SU-DHL-6 (cell line): ENCODE measurements around the gene FOXK1.

Experiments used
- EZH2phosphoT487 ChIP-seq: fragments of 200-600 bp; sonication (generic), shearing (Covaris generic); conservative IDR thresholded peaks from 2 replicates; pipeline ENCODE4 v1.6.1; 2018; ENCODE audit warnings: mild to moderate bottlenecking, antibody characterized with exemption, low read length, moderate library complexity, mixed read lengths
- TF ChIP-seq, protein P1 (sequence below): fragments of 200-600 bp; sonication (generic); IDR thresholded peaks from one replicate; pipeline ENCODE4 v1.5.1; 2017; ENCODE audit warnings: antibody characterized with exemption, mild to moderate bottlenecking, low read length, moderate library complexity; ENCODE audit not compliant: insufficient read depth, poor library complexity, severe bottlenecking

DNA sequence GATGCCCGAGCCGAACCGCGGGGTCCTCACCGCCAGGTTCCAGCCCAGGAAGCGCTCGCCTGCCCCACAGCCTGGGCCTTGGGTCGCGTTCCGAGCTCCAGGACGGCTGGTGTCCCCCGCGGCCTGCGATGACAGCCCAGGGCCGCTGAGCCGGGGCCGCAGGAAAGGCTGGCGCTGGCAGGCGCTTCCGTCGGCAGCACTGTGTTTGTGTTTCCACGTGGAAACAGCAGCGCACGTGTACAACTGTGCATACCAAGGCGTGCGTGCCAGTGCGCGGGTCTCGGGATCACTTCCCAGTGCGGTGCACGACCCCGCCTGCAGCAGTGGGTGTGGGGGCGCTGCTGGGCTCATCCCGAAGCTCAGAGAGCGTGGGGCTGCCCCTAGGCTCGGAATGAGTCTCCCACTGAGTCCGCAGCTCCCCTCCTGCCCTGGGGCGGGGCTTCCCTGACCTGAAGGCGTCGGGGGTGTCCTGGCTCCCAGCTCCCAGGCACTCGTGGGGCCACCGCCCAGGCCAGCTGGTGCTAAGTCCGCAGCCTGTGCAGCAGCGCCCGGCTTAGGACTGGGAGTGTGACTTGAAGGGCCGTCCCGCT is 110.5 kb downstream of the FOXK1 start:
- TF ChIP-seq, protein P1, sequence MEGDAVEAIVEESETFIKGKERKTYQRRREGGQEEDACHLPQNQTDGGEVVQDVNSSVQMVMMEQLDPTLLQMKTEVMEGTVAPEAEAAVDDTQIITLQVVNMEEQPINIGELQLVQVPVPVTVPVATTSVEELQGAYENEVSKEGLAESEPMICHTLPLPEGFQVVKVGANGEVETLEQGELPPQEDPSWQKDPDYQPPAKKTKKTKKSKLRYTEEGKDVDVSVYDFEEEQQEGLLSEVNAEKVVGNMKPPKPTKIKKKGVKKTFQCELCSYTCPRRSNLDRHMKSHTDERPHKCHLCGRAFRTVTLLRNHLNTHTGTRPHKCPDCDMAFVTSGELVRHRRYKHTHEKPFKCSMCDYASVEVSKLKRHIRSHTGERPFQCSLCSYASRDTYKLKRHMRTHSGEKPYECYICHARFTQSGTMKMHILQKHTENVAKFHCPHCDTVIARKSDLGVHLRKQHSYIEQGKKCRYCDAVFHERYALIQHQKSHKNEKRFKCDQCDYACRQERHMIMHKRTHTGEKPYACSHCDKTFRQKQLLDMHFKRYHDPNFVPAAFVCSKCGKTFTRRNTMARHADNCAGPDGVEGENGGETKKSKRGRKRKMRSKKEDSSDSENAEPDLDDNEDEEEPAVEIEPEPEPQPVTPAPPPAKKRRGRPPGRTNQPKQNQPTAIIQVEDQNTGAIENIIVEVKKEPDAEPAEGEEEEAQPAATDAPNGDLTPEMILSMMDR, result no peak
- TF ChIP-seq EZH2phosphoT487, result no peak
